HG02571 (cell line): Measurements from ENCODE around the gene ATP4B.

Source experiments
- ATAC-seq: cut with Tn5 transposase; IDR thresholded peaks from one replicate; pipeline ENCODE4 v1.9.1; 2021; ENCODE audit warnings: mild to moderate bottlenecking, moderate library complexity; ENCODE audit not compliant: unreplicated experiment

ATP4B gene

GRCh38 chr13:113643593-113643992, 14.4 kb downstream of the ATP4B start:
- no peak for ATAC-seq

GRCh38 chr13:113642563-113642962, 15.4 kb downstream of the ATP4B start:
- no peak for ATAC-seq

GRCh38 chr13:113641426-113641825, 16.6 kb downstream of the ATP4B start:
- ATAC-seq: no peak

GRCh38 chr13:113639616-113640262, 18.3 kb downstream of the ATP4B start:
- no peak for ATAC-seq

GRCh38 chr13:113638806-113639205, 19.2 kb downstream of the ATP4B start:
- no peak for ATAC-seq

- ATAC-seq: no peak
Measured at GRCh38 chr13:113638173-113638746, 19.7 kb downstream of the ATP4B start.

GRCh38 chr13:113637262-113638160, 20.5 kb downstream of the ATP4B start:
- ATAC-seq: no peak

- no peak for ATAC-seq
Measured at GRCh38 chr13:113636266-113636963, 21.6 kb downstream of the ATP4B start.

- no peak for ATAC-seq
Measured at GRCh38 chr13:113635709-113636108, 22.3 kb downstream of the ATP4B start.

- ATAC-seq: no peak
Measured at GRCh38 chr13:113635048-113635420, 23.0 kb downstream of the ATP4B start.

GRCh38 chr13:113634279-113635047, 23.5 kb downstream of the ATP4B start:
- ATAC-seq: no peak

GRCh38 chr13:113633485-113633873, 24.5 kb downstream of the ATP4B start:
- ATAC-seq: no peak

GRCh38 chr13:113632706-113633484, 25.1 kb downstream of the ATP4B start:
- ATAC-seq: no peak

- no peak for ATAC-seq
Measured at GRCh38 chr13:113631341-113632095, 26.5 kb downstream of the ATP4B start.

GRCh38 chr13:113630804-113631203, 27.2 kb downstream of the ATP4B start:
- no peak for ATAC-seq

- no peak for ATAC-seq
Measured at GRCh38 chr13:113630296-113630695, 27.7 kb downstream of the ATP4B start.

- ATAC-seq: no peak
Measured at GRCh38 chr13:113629866-113630265, 28.1 kb downstream of the ATP4B start.

- ATAC-seq: no peak
Measured at GRCh38 chr13:113628291-113629270, 29.4 kb downstream of the ATP4B start.
